A673 (cell line): ENCODE data around the gene ASB16. TPM values are rescaled to one million over a fixed set of nuclear protein-coding genes. Genes with fewer than 3 reads are reported as not detected.

Experiments used
- BruUV-seq: library from RNA; stranded (reverse); fragments of 400-500 nt; replicated peaks from 2 replicates; lab custom pipeline; 2021; lab: Mats Ljungman, UMichigan
- CTCF ChIA-PET: fragments of 300-600 bp; sonication (Branson Sonifier 250); formaldehyde crosslinking; loops from one replicate; lab custom pipeline; 2022; ENCODE audit warnings: antibody characterized with exemption; lab: Charles Lee
- POLR2A ChIA-PET: fragments of 300-600 bp; sonication (Branson Sonifier 250); formaldehyde crosslinking; loops from one replicate; lab custom pipeline; 2022; ENCODE audit warnings: antibody characterized with exemption; ENCODE audit not compliant: low non-redundant PET; lab: Charles Lee
- DNase-seq: peaks from one replicate; pipeline ENCODE4 v3.0.0-alpha.2; 2015; ENCODE audit warnings: low spot score
- H3K27ac ChIP-seq: fragments of 200-600 bp; sonication (generic); 2 replicates; pipeline ENCODE4 v1.5.1; 2016; ENCODE audit warnings: mixed run types, low read depth, mild to moderate bottlenecking, mixed read lengths, antibody characterized with exemption, low read length; ENCODE audit not compliant: poor library complexity, severe bottlenecking
- H3K27me3 ChIP-seq: fragments of 200-600 bp; sonication (generic); replicated peaks from 2 replicates; pipeline ENCODE4 v1.6.1; 2017; ENCODE audit warnings: mixed run types, low read depth, mild to moderate bottlenecking, mixed read lengths, antibody characterized with exemption, low read length; ENCODE audit not compliant: insufficient read depth, poor library complexity
- H3K36me3 ChIP-seq: fragments of 200-600 bp; sonication (generic); 2 replicates; pipeline ENCODE4 v1.6.1; 2016; ENCODE audit warnings: mixed run types, mild to moderate bottlenecking, mixed read lengths, antibody characterized with exemption, low read length; ENCODE audit not compliant: insufficient read depth, poor library complexity, severe bottlenecking
- H3K4me1 ChIP-seq: fragments of 200-600 bp; sonication (generic); 2 replicates; pipeline ENCODE4 v1.6.1; 2017; ENCODE audit warnings: mixed run types, mild to moderate bottlenecking, mixed read lengths, antibody characterized with exemption, low read length; ENCODE audit not compliant: insufficient read depth, poor library complexity, severe bottlenecking
- H3K4me3 ChIP-seq: fragments of 200-600 bp; sonication (generic); 2 replicates; pipeline ENCODE4 v1.5.1; 2016; ENCODE audit warnings: low read depth, mixed run types, mild to moderate bottlenecking, mixed read lengths, low read length; ENCODE audit not compliant: poor library complexity, severe bottlenecking
- H3K9me3 ChIP-seq: fragments of 200-600 bp; sonication (generic); 2 replicates; pipeline ENCODE4 v1.6.1; 2016; ENCODE audit warnings: mixed run types, low read depth, mild to moderate bottlenecking, mixed read lengths, antibody characterized with exemption, low read length; ENCODE audit not compliant: poor library complexity, severe bottlenecking
- EZH2 ChIP-seq: fragments of 200-600 bp; sonication (generic); IDR thresholded peaks from 2 replicates; pipeline ENCODE4 v1.6.1; 2017; ENCODE audit warnings: borderline replicate concordance, low read depth, mild to moderate bottlenecking, mixed read lengths, antibody characterized with exemption, low read length; ENCODE audit not compliant: poor library complexity, severe bottlenecking
- intact Hi-C: fragments of 100-400 bp; cut with micrococcal nuclease; formaldehyde crosslinking; loops from one replicate; pipeline ENCODE4 v1.10.0; 2022; ENCODE audit not compliant: unreplicated experiment
- total RNA-seq: library from RNA; stranded (reverse); gene quantifications from 2 replicates; pipeline ENCODE4 v1.2.3, GENCODE V29; 2021
- TF ChIP-seq, protein P1 (sequence below): fragments of 300-800, 200-600 bp; sonication (generic); conservative IDR thresholded peaks from 2 replicates; pipeline ENCODE4 v1.5.1; 2017; ENCODE audit warnings: low read depth, mild to moderate bottlenecking, antibody characterized with exemption, low read length, moderate library complexity, mixed read lengths

The ASB16 gene
- total RNA-seq, 1 experiment from 2014 or later = 0.17 TPM

DNA sequence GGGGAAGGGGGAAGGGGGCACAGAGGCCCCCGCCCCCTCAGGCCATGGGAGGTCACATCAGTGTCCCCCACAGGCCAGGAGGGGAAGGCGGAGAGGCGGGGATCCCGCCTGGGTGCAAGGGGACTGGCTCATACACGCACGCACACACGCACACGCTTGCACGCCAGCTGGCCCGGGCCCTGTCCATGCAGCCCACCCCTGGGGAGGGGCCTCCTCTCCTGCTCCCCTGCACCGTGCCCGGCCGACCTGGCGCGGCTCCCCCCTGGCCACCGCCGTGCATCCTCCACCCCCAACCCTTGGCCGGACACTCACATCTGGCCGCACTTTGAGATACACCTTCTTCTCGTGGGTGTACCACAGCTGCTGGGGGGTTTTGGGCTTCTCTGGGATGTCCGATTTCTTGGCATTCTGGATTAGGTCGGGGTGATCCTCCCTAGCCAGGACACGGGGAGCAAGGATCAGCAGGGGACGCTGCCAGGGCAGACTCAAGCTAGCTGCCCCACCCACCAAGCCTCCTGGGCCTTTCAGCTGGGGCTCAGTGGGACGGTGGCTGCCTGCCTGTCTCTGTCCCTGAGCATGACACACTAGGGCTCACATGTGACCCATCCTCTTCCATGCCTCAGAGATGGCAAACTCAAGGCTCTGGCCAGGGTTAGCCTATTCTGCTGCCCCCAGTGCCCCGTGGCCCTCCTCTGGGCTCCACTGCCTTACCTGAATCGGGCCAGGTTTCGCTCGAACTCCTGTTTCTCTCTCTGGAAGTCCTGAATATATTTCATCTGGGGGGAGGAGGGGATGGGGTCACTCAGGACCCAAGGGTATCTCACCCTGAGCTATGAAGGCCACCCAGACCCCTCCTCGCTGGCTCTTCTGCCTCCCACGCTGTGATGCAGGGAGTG is 42.3 kb downstream of the ASB16 start:
- Histone ChIP-seq H3K4me1 (peaks cover 7% of the 10 kb centered on the region), H3K36me3 (peaks cover 58% of the 10 kb centered on the region), H3K27me3 (no peaks in the 10 kb centered on the region), H3K4me3 (no peak overlapping the region), H3K9me3 (no peaks in the 10 kb centered on the region), H3K27ac (no peak overlapping the region)
- DNase-seq = no peak
- ChIA-PET POLR2A (no interaction called here), CTCF (no interaction called here)
- no TSS peak for BruUV-seq
- no peak for TF ChIP-seq EZH2
- TF ChIP-seq, protein P1, sequence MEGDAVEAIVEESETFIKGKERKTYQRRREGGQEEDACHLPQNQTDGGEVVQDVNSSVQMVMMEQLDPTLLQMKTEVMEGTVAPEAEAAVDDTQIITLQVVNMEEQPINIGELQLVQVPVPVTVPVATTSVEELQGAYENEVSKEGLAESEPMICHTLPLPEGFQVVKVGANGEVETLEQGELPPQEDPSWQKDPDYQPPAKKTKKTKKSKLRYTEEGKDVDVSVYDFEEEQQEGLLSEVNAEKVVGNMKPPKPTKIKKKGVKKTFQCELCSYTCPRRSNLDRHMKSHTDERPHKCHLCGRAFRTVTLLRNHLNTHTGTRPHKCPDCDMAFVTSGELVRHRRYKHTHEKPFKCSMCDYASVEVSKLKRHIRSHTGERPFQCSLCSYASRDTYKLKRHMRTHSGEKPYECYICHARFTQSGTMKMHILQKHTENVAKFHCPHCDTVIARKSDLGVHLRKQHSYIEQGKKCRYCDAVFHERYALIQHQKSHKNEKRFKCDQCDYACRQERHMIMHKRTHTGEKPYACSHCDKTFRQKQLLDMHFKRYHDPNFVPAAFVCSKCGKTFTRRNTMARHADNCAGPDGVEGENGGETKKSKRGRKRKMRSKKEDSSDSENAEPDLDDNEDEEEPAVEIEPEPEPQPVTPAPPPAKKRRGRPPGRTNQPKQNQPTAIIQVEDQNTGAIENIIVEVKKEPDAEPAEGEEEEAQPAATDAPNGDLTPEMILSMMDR = no peak
- intact Hi-C loops = loop anchor here (5.0 kb wide), 1 partner anchor 135 kb away; the partner anchor contains the start of gene GRN

DNA sequence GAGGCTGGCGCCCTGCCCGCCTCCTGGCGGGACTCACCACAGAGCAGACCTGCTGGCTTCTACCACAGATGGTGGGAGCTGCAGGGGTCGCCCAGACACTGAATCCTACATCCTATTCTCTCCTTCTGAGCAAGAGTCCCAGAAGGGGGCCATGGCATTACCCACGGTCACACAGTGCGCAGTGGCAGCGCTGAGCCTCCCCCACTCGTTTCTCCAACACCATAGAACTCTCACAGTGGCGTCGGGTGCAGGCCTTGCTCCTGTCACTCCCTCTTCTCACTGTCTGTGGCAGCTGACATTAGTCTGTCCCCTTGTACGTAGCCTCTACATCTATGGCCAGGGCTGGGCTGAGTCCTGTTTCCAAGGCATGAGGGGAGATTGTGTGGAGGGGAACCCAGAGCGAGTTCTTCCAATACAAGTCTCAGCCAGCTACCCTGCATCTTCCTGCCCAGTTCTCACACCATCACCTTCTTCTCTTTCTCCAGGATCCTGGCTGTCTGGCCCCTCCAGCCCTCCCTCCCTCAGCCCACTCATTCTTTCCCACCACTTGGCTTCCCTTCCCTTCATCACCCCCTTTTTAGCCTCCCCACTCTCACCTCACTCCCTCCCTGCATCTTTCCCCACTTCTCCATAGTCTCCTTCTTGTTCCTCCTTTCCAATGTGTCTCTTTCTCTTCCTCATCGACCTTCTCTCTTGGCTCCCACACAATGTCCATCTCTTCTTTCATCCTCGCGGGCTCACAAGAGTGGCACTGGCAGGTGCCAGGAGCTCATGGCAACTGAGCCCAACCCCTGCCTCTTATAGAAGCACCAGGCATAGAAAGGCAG is 43.1 kb downstream of the ASB16 start:
- POLR2A ChIA-PET = no interaction called here

DNA sequence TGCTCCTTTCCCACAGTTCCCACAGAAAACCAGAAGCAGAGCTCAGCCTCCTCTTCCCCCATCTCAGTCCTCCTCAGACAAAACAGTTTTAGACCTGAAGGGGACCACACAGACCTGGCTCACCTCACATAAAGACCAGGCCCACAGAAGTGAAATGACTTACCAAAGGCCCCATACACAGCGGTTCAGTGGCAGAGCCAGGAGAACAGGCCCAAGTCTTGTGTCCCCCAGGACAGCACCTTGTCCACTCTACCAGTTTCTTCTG is 43.7 kb downstream of the ASB16 start:
- POLR2A ChIA-PET = no interaction called here
- CTCF ChIA-PET = no interaction called here
- H3K4me1 ChIP-seq = peaks cover 9% of the 10 kb centered on the region
- no peaks in the 10 kb centered on the region for H3K27me3 ChIP-seq
- H3K36me3 ChIP-seq = peaks cover 47% of the 10 kb centered on the region
- intact Hi-C loops = loop anchor here (5.0 kb wide), 1 partner anchor 133 kb away; the partner anchor contains the start of gene GRN
- H3K4me3 ChIP-seq = no peak overlapping the region
- DNase-seq = no peak
- H3K9me3 ChIP-seq = no peaks in the 10 kb centered on the region
- H3K27ac ChIP-seq = no peak overlapping the region
- no peak for TF ChIP-seq EZH2
- TF ChIP-seq, protein P1 = no peak
- BruUV-seq = no TSS peak

More for the DNA sequence above, 43.1 kb downstream of the ASB16 start:
- peaks cover 52% of the 10 kb centered on the region for H3K36me3 ChIP-seq
- DNase-seq = no peak
- no peak for TF ChIP-seq EZH2
- TF ChIP-seq, protein P1 = no peak
- H3K4me1 ChIP-seq = peaks cover 9% of the 10 kb centered on the region
- CTCF ChIA-PET = no interaction called here
- intact Hi-C loops = loop anchor here (5.0 kb wide), 1 partner anchor 134 kb away; the partner anchor contains the start of gene GRN
- no peaks in the 10 kb centered on the region for H3K9me3 ChIP-seq
- H3K4me3 ChIP-seq = no peak overlapping the region
- H3K27me3 ChIP-seq = no peaks in the 10 kb centered on the region
- no TSS peak for BruUV-seq
- no peak overlapping the region for H3K27ac ChIP-seq
